H1 (cell line): ENCODE results near the gene BET1L. TPM values are rescaled to one million over a fixed set of nuclear protein-coding genes. Genes with fewer than 3 reads are reported as not detected.

ENCODE experiments used
- POLR2AphosphoS5 ChIP-seq: IDR thresholded peaks from 2 replicates; pipeline ENCODE4 v1.6.1; 2011; ENCODE audit warnings: low read depth, low read length
- RNF2 ChIP-seq: fragments of 200-900, 300-1000 bp; sonication (generic); IDR thresholded peaks from 2 replicates; pipeline ENCODE4 v1.7.1; 2016; ENCODE audit warnings: borderline replicate concordance, low read depth, mild to moderate bottlenecking, antibody characterized with exemption, low read length; ENCODE audit not compliant: poor library complexity, severe bottlenecking; ENCODE audit errors: missing control alignments
- SIRT6 ChIP-seq: IDR thresholded peaks from one replicate; pipeline ENCODE4 v1.7.1; 2012; ENCODE audit warnings: low read length, inconsistent platforms
- polyA plus RNA-seq, 7 experiments: library from polyadenylated mRNA; depleted of rRNA in 3 of 7; stranded (reverse) in 5 of 7; unstranded in 2 of 7; fragments of >200 nt in 5 of 7; fragments of 200-250 nt in 2 of 7; gene quantifications; 1 replicate in 5 of 7; 2 replicates in 1 of 7; 4 replicates in 1 of 7; pipeline versions ENCODE4 v1.2.1 to v1.2.3, GENCODE V29; 2011 to 2013; ENCODE audit warnings: missing spikeins in 2 of 7, mixed read lengths in 2 of 7
- total RNA-seq: library from RNA; stranded (reverse); fragmentation: NEBNext Ultra II Directional; extraction: Animal tissue kit (Norgen Biotek cat#: 25700); gene quantifications from 2 replicates; pipeline ENCODE4 v1.2.1, GENCODE V29; 2021

BET1L gene
- total and polyA plus RNA-seq, 2 of the 8 experiments (the other 6 are each of a cell fraction or from before 2014, with no cell fraction given), result 40.2 to 61.9 TPM

DNA sequence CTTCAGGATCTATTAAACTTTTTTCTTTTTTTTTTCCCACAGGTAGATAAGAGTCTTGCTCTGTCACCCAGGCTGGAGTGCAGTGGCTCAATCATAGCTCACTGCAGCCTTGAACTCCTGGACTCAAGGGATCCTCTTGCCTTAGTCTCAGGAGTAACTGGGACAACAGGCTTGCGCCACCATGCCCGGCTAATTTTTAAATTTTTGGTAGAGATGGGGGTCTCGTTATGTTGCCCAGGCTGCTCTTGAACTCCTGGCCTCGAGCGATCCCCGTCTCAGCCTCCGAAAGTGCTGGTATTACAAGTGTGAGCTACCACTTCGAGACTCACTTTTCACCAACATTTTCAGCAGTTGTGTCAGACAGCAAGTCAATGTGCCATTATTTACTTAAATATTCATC lies 28.0 kb upstream of the BET1L start (continued):
- TF ChIP-seq SIRT6 (no peak), POLR2AphosphoS5 (no peak), RNF2 (no peak)
